ENCODE measurements around the gene ZFYVE16. TPM values are rescaled to one million over a fixed set of nuclear protein-coding genes. Genes with fewer than 3 reads are reported as not detected.

The ZFYVE16 gene
- total RNA-seq, 1 experiment from 2014 or later, result 50.2 TPM

GRCh38 chr5:80516826-80517225 lies 109.0 kb downstream of the ZFYVE16 start:
- ChIA-PET CTCF (no interaction called here), POLR2A (no interaction called here)
- H3K27me3 ChIP-seq (replicated peaks; ENCODE audit: control insufficient read depth, insufficient read depth, low read length), result no peaks in the 10 kb centered on the region
- no peak for DNase-seq
- no peak overlapping the region for H3K4me3 Mint-ChIP-seq (ENCODE audit: unreplicated experiment)
- no peak overlapping the region for H3K27ac Mint-ChIP-seq (ENCODE audit: unreplicated experiment)
- intact Hi-C loops (cut with micrococcal nuclease; ENCODE audit: unreplicated experiment), result no loop called here
- no peaks in the 10 kb centered on the region for H3K9me3 ChIP-seq
- no peaks in the 10 kb centered on the region for H3K4me1 Mint-ChIP-seq (ENCODE audit: low read depth, unreplicated experiment)
- H3K27me3 Mint-ChIP-seq (ENCODE audit: insufficient read depth, unreplicated experiment), result no peaks in the 10 kb centered on the region
- no TSS peak for BruUV-seq (replicated peaks)
- H3K9me3 Mint-ChIP-seq (ENCODE audit: unreplicated experiment), result no peaks in the 10 kb centered on the region
- TF ChIP-seq CTCF (IDR thresholded peaks at IDR 0.05; ENCODE audit: insufficient read depth in 1 of 2, low read depth in 1 of 2, low read length in 1 of 2, severe bottlenecking in 1 of 2, unreplicated experiment in 1 of 2), result no peak
- no peaks in the 10 kb centered on the region for H3K4me1 ChIP-seq
- H3K4me3 ChIP-seq (ENCODE audit: low read depth, low read length), result no peak overlapping the region
- H3K36me3 ChIP-seq (ENCODE audit: control insufficient read depth, insufficient read depth, low read length), result no peaks in the 10 kb centered on the region
- H3K36me3 Mint-ChIP-seq (ENCODE audit: insufficient read depth, unreplicated experiment), result no peaks in the 10 kb centered on the region

Other genes with a start within 250 kb of the ZFYVE16 start
- 225 and 226 TPM in 2 replicates for gene SERINC5, start 152.0 kb upstream of the ZFYVE16 start, total RNA-seq (2022)
- gene SPZ1, start 88.1 kb upstream of the ZFYVE16 start, total RNA-seq (2022), result not detected in 2 replicates
- gene FAM151B, start 80.0 kb downstream of the ZFYVE16 start, total RNA-seq (2022), result 2.4 TPM in 2 replicates
- gene ANKRD34B, start 162.2 kb downstream of the ZFYVE16 start, total RNA-seq (2022), result 0.07 TPM in 1 of 2 replicates, not detected in the other
- gene MSH3, start 246.6 kb downstream of the ZFYVE16 start, total RNA-seq (2022), result 15.9 and 17.1 TPM in 2 replicates
- gene DHFR, start 246.9 kb downstream of the ZFYVE16 start, total RNA-seq (2022), result 57.2 and 59.2 TPM in 2 replicates